HL-60/S4 (cell line): Measurements from ENCODE around the gene AMN.

Source experiments
- in situ Hi-C: fragments of 300-500 bp; cut with MboI; formaldehyde crosslinking; loops from 2 replicates; pipeline ENCODE4 v1.14.3; 2022; ENCODE audit warnings: low sequenced_read_pairs

The AMN gene

DNA sequence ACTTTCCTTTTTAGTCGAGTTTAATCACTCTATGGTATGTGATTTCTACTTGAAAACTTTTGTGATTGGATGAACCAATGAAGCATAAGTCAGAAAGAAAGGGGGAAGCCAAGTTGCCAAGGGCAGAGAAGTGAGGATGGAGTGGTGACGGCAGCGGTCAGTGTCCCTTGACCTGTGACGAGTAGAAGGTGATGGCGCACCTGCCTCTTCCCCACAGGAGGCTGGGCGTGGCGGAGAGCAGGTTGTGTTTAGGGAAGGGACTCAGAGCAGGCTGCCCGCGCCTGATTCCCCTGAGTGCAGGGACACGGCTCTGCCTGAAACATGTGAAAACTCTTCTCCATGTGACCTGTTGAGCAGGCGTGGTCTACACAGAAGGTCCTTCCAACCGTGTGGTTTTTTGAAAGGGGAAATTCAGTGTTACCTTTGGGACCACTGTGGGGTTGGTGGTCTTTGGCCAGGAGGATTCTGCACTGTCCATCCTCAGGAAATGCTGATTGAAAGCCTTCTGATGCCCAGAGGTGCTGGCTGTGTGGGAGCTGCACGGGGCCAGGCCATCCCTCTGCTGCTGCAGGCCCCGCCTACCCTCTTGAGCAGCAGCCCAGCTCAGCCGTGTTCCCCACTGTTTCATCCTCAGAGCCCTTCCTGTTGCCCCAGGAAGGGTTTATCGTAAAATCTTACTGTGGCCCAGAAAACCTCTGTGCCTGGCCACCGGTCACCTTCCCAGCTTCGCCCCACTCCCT, 23.5 kb upstream of the AMN start:
- in situ Hi-C loops = no loop called here

DNA sequence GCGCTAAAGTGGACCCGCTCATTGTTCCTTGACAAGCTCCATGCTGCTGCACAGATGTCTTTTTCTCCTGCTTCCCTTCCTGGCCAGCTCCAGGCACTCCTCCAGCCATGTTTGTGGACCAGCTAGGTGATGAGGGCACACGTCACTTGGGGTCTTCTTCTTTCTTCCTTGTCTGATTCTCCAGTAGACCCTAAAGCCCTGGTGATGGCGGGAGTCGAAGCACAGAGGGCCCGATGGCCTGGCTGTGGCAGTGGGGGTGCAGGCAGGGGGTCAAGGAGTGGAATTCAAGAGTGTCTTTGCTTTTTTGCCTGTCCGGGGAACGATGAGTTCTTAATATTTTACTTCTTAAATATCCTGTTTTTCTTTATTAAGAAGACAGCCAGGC, 23.0 kb upstream of the AMN start:
- in situ Hi-C loops = no loop called here

DNA sequence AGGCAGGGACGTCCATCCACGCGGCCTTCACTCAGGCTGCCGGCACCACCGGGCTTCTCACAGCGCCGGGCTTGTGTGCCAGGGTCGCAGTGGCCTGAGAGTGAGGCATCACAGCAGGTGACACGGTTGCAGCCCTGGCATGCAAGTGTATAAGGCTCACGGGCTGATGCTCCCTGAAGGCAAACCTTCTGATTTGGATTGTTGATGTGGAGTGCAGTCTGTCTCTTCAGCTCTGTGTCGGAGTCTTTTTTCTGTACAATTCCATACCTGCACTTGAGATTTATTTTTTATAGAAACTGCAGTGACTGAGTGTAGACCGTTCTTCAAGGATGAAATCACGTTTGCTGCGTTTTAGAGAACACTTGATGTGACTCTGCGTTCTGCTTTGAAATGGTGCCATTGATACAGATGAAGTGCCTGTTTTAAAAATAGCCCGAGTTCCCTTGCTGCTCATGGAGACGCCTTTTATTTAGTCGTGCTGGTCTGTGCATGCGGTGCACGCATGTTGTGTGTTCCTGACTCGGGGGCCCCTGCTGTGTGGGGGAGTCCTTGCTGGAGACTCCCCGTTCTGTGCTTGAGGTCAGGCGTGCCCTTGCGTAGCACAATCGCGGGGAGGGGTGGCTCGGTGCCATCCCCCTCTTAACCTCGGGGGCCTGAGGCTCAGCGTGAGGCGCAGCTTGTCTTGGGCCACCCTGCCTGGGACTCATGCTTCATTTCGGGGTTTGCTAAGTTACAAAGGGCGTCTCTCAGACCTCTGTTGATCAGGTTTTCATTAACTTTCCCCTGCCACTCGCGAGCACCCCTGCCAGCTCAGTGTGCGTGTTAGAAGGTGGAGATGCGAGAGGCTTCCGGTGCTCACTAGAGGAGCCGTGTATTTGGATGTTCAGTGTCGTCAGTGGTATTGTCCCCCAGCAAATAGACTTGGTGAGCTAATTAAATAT, 21.6 kb upstream of the AMN start:
- in situ Hi-C loops = no loop called here

DNA sequence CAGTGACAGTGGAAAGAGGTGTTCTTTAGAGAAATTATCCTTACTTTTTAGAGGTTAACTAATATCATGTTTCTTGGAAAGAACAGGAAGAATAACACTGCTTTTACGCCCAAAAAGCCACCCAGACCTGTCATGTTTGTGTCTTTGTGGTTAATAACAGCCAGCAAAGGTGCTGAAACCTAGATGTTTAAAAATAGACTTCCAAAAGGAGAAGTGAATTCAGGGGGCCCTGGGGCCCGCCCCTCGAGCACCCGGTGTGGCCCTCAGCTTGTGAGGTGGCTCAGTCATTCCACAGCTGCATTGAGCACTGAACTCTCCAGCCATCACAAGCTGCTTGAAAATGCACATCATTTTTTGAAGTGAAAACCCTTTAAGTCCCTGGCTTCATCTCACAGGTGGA, 20.8 kb upstream of the AMN start:
- in situ Hi-C loops = no loop called here

DNA sequence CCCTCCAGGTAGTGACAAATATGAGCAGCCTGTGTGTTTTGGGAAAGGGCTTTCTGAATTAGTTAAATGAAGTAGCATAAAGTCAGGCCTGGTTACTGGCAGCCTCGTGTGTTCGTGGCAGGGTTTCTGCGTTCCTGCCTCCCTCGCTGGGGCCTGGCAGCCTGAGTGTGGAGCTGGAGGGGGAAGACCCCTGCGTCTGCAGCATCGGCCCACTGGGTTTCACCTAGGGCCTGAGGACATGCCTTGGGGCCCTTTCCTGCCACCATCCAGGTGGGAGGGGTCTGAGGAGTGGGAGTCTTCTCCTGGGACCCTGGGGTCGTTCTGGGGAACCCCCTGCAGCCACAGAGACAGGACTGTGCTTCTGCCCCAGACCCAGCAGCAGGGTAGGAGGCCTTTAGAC, 20.4 kb upstream of the AMN start:
- in situ Hi-C loops = no loop called here

DNA sequence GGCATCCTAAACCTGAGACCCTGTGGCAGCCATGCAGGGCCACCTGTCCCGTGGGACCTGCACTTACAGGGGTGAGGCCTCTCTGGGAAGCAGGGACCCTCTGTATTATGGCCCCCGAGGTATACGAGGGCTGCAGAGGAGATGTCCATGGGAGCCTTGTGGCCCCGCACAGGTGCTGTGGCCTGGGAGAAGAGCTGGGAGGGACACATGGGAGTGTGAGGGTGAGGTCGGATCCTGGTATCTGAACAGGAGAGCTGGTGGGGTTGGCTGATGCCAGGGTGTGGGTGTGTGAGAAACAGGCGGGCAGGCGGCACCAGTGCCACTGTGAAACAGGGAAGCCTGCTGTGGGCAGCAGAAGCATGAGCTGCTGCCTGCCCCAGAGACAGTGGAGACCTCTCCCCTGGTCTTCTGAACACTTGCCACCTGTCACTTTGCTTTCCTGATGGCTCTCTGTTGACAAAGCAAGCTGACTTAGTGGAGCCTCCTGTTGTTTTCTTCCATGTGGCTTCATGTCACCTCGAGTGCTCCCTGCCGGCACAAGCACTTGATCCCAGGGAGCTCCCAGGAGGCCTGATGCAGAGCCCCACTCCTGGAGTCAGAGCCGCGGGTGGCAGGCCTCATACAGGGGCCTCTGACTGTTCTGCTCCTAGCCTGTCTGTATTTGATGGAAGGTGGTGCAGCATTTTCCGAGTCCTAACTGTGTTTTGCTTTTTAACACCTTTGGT, 19.8 kb upstream of the AMN start:
- in situ Hi-C loops = no loop called here

DNA sequence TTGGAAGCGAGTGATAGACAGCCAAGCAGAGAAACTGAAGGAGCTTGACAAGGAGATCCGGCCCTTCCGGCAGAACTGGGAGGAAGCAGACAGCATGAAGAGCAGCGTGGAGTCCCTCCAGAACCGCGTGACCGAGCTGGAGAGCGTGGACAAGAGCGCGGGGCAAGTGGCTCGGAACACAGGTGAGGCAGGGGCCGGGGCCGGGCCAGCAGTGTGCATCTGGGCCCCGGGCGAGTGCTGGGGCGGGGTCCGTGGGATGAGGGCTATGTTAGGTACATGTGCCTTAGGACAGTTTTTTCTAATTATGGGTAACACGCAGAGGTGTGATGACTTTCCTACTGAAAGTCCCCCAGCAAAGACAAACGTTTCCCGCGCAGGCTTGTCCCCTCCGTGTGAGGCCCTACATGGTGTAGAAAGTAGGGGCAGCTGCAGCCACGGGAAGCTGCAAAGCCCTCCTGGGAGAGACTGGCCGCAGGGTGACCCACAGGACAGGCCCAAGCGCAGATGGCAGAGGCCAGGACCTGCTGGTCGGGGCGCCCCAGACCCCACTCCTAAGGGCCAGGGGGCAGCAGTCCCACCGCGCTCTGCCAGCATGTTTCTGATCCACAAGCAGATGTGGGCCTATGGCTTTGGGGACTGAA, 19.1 kb upstream of the AMN start:
- in situ Hi-C loops = no loop called here

DNA sequence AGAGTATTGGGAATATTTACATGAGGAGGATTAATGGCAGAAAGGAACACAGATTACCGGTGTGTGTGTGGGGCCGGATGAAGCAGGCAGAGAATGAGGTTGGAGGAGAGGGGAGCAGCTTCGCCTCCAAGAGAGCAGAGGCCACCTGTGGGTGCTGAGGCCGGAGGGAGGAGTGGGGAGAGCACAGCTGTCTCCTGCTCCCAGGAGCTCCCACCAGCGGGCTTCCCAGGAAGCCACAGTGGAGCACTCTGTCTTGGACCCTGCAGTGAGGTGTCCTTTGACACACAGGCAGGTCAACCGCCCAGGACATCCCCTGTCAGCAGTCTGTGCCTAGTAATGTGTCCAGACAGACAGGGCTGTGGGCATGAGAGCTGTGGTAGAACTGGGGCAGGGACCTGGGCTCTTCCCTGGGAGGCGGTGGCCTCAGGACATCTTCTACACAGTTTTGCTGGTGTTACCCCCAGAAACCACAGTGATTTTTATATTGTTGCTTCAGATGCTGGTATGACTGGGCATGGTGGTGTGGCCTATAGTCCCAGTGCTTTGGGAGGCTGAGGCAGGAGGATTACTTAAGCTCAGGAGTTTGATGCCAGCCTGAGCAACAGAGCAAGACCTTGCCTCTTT, 18.5 kb upstream of the AMN start:
- in situ Hi-C loops = no loop called here

DNA sequence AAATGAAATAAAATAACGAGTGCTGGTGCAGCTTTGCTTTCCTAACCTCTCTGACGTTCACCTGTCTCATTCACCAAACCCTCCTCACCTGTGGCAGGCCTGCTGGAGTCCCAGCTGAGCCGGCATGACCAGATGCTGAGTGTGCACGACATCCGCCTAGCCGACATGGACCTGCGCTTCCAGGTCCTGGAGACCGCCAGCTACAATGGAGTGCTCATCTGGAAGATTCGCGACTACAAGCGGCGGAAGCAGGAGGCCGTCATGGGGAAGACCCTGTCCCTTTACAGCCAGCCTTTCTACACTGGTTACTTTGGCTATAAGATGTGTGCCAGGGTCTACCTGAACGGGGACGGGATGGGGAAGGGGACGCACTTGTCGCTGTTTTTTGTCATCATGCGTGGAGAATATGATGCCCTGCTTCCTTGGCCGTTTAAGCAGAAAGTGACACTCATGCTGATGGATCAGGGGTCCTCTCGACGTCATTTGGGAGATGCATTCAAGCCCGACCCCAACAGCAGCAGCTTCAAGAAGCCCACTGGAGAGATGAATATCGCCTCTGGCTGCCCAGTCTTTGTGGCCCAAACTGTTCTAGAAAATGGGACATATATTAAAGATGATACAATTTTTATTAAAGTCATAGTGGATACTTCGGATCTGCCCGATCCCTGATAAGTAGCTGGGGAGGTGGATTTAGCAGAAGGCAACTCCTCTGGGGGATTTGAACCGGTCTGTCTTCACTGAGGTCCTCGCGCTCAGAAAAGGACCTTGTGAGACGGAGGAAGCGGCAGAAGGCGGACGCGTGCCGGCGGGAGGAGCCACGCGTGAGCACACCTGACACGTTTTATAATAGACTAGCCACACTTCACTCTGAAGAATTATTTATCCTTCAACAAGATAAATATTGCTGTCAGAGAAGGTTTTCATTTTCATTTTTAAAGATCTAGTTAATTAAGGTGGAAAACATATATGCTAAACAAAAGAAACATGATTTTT, 17.1 kb upstream of the AMN start:
- in situ Hi-C loops = no loop called here

DNA sequence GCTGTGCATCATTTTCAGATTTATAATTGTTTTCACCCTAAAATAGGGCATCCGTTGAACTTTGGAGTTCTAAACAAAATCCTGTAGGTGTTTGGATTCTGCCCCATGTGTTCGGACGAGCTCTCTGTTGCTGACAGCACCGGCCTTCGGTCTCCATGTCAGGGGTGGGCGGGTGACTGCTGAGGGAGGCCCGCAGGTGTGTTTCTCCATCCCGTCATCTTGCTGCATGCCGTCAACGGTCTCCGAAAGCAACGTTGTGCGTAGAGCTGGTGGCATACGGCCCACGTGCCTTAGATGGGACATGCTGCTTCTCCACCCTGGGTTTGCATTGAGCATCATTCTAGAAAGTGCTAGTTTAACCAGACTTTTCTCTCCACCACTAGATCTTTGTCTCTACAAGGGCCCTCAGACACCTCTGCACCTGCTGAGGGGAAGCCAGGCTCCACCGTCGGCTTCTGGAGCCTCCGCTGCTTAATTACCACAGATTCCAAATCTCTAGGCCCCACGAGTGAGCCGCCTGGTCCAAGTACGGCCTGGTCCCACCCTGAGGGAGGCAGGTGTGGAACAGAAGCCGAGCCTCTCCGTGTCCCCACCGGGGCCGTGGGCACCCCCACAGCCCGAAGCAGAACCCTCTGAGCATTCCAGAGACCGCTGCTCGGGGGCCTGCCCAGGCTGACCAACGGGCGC, 15.7 kb upstream of the AMN start:
- in situ Hi-C loops = no loop called here

DNA sequence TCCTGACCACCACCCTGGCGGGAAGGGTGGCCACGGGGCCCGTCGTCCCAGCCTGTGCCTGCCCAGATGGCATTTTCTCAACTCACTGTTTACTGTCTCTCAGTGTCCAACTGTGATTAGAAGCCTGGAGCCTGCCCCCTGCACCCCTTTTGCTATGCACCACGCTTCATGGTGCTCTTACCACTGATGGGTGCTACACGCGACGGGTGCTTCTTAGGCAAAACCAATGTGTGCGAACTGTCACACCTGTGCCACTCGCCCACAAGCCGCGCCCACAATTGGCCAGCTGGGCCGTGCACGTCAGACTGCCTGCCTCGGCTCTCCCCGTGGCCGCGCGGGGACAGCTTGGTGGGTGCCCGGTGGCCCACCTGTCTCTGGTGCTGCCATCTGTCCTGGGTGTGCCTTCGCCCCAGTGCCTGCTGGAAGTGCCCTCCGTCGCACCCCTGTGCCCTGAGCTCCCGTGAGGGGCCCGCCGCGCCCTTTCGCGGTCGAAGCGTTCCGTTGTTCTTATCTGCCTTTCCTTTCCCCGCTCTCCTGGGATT, 15.1 kb upstream of the AMN start:
- in situ Hi-C loops = no loop called here

DNA sequence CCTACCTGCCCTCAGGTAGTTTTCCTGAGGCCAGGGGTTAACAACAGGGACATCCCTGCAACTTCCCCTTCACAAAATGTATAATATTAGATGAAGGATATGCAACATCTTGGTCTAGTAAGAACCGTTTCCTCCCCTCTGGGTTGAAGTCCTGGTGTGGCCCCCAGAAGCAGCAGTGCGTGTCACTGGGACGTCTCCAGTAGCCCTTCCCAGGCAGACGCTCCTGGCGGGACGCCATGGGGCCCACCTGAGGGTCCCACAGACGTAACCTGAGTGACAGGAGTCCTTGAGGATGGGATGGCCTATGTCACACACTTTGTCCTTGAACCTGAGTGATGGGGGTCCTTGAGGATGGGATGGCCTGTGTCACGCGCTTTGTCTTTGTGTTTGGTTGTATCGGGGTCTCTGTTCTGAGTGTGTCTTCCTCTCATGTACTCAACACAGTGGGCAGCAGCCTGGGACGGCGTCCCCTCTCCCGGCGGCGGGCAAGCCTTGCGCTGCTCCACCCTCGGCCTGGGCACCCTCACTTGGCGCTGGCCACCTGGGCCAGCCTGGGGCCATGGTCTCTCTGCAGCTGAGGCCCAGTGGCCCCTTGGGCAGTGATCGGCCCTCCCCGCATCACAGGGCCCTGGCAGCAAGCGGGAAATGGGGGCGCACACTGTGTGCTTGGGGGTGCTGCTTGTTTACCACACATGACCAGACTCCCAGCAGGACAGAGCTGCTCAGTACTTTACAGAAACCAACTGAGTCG, 14.3 kb upstream of the AMN start:
- in situ Hi-C loops = no loop called here

DNA sequence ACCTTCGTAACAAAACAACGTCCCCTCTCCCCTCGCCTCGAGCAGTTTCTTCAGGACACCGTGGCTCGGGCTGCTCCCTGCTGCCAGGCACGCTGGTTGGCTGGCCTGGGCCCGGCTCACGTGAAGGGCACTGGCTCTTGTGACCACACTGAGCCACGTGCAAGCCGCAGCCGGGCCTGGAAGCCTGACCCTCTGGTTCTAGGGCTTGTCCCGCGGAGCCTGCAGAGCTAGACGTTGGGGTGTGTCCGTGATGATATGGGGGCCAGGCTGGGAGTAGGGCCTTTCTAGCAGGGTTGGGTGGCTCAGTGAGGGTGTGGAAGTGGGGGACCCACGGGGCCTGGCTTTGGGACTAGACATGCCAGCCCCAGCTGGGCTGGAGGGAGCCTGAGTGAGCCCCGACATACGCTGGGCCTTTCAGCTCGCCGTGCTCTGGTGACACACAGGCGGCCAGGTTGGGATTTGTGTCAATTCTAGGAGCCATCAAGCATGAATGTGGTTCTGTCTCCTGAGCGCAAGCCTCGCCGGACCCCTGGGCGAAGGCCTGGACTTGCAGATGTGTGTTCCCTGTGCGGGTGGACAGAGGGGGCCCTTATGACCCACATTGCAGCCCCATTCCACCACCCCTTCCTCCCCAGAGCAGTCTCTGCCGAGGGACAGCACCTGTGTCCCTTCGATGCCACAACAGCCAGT, 13.6 kb upstream of the AMN start:
- in situ Hi-C loops = no loop called here

DNA sequence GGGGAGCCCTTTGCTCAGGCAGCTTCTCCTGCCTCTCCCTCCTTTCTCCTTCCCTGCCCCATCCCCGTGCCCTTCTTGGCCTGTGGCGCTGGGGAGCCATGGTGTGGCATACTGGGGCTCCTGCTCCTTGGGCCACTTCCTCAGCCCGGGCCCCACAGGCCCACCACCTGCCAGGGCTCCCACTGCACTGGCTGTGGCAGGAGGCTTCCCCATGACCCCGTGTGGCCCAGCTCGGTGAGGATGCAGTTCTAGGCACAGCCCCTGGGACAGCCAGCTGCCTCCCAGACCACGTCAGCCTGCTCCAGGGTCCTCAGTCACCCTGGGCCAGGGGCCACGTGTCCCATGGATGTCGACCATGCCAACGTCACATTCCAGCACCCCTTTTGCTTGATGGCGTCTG, 13.0 kb upstream of the AMN start:
- in situ Hi-C loops = no loop called here

DNA sequence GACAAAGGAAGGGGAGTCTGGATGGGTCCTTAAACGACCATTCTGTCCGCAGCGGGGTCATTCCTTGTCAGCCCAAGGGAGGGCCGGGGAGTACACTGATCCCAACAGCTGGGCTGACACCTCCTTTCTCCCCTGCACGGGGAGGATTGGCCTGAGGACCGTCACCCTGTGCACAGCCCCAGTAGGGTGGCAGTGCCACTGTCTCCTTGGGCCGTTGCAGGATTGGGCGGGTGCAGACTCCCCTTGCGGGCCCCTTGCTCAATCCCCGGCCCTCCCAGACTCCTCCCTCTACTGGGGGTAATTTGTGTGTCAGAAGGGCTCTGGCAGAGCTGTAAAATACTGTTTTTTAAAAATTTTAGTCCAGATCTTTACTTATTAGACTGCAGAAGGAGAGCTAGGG, 12.6 kb upstream of the AMN start:
- in situ Hi-C loops = no loop called here

DNA sequence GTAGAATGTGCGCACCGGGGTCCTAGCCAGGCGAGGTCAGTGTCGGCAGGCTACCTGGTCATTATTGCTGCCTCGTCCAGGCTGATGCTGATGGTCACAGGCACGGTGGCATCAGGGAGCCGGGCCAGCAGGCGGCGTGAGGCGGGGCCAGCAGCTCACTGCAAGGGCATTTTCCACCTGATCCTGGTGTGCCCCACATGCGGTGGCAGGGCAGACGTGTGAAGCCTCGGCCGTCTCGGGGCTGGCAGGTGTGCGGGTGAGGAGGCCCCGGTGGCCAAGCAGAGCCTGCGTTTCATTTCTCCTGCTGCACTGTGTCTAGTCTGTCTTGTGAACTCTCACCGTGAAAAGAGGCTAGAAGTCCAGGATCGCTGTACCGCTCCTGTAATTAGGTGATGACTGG, 12.0 kb upstream of the AMN start:
- in situ Hi-C loops = no loop called here

DNA sequence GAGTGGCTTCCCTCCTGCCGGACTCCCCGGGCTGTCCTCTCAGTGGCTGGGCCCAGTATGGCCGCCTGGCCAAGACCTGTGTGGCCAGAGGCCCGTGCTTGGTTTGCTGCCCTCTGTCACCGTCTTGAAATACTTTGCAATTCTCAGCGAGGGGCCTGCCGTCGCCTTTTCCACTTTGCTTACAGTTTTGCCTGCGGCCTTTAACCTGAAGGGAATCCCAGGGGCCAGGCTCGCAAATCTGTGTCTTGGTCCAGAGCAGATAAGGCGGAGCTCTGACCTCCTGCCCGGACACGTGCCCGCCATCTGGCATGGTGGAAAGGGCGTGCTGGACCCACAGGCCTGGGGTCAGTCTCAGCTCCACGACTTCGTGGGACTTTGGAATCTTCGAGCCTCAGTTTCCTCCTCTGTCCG, 10.9 kb upstream of the AMN start:
- in situ Hi-C loops = no loop called here
